ENCODE measurements around the gene FYB1.
"Not testable (repeated sequence)": the region's sequence is repeated elsewhere in the genome, so short reads cannot be mapped to it uniquely, and the experiment has no call there.

Gene FYB1

GRCh38 chr5:39219437-39219836, at the start of gene FYB1:
FYB1 (minus strand) TSS chr5:39219563; CDS start chr5:39202960, 16,603 bp downstream.
- DNase-seq (ENCODE audit: low spot score): no peak

GRCh38 chr5:39267186-39267585, 47.8 kb upstream of the FYB1 start:
- DNase-seq (ENCODE audit: low spot score): no peak

GRCh38 chr5:39266442-39266841, 47.1 kb upstream of the FYB1 start:
- DNase-seq (ENCODE audit: low spot score): no peak

GRCh38 chr5:39264528-39264927, 45.2 kb upstream of the FYB1 start:
- no peak for DNase-seq (ENCODE audit: low spot score)

- no peak for DNase-seq (ENCODE audit: low spot score)
Measured at GRCh38 chr5:39262981-39263380, 43.6 kb upstream of the FYB1 start.

- DNase-seq (ENCODE audit: low spot score): no peak
Measured at GRCh38 chr5:39260095-39260494, 40.7 kb upstream of the FYB1 start.

GRCh38 chr5:39257554-39257953, 38.2 kb upstream of the FYB1 start:
- no peak for DNase-seq (ENCODE audit: low spot score)

GRCh38 chr5:39256477-39257235, 37.3 kb upstream of the FYB1 start:
- no peak for DNase-seq (ENCODE audit: low spot score)

GRCh38 chr5:39255406-39255805, 36.0 kb upstream of the FYB1 start:
- DNase-seq (ENCODE audit: low spot score): no peak

- DNase-seq (ENCODE audit: low spot score): no peak
Measured at GRCh38 chr5:39254671-39255070, 35.3 kb upstream of the FYB1 start.

GRCh38 chr5:39253196-39253595, 33.8 kb upstream of the FYB1 start:
- no peak for DNase-seq (ENCODE audit: low spot score)

- no peak for DNase-seq (ENCODE audit: low spot score)
Measured at GRCh38 chr5:39249564-39250274, 30.4 kb upstream of the FYB1 start.

- no peak for DNase-seq (ENCODE audit: low spot score)
Measured at GRCh38 chr5:39249069-39249468, 29.7 kb upstream of the FYB1 start.

GRCh38 chr5:39240750-39241149, 21.4 kb upstream of the FYB1 start:
- DNase-seq (ENCODE audit: low spot score): no peak

- DNase-seq (ENCODE audit: low spot score): no peak
Measured at GRCh38 chr5:39238366-39239105, 19.2 kb upstream of the FYB1 start.

GRCh38 chr5:39236718-39237117, 17.4 kb upstream of the FYB1 start:
- no peak for DNase-seq (ENCODE audit: low spot score)

- no peak for DNase-seq (ENCODE audit: low spot score)
Measured at GRCh38 chr5:39235648-39236047, 16.3 kb upstream of the FYB1 start.

- DNase-seq (ENCODE audit: low spot score): not testable (repeated sequence)
Measured at GRCh38 chr5:39234494-39234893, 15.1 kb upstream of the FYB1 start.

- DNase-seq (ENCODE audit: low spot score): no peak
Measured at GRCh38 chr5:39233783-39234182, 14.4 kb upstream of the FYB1 start.

GRCh38 chr5:39231705-39232525, 12.6 kb upstream of the FYB1 start:
- no peak for DNase-seq (ENCODE audit: low spot score)

- DNase-seq (ENCODE audit: low spot score): no peak
Measured at GRCh38 chr5:39228596-39228995, 9.2 kb upstream of the FYB1 start.

- no peak for DNase-seq (ENCODE audit: low spot score)
Measured at GRCh38 chr5:39226558-39226957, 7.2 kb upstream of the FYB1 start.
